HG03025 (cell line): ENCODE results near the gene CTDSPL.

Experiments
- ATAC-seq: cut with Tn5 transposase; IDR thresholded peaks from one replicate; pipeline ENCODE4 v1.9.1; 2021; ENCODE audit warnings: mild to moderate bottlenecking, moderate library complexity; ENCODE audit not compliant: unreplicated experiment, low FRiP score

Gene CTDSPL

GRCh38 chr3:38008191-38008701 is 146.6 kb downstream of the CTDSPL start:
- ATAC-seq: no peak

- ATAC-seq: no peak
These were observed 147.4 kb downstream of the CTDSPL start for GRCh38 chr3:38008971-38009580.

- ATAC-seq: no peak
These were observed 148.3 kb downstream of the CTDSPL start for GRCh38 chr3:38009807-38010591.

- no peak for ATAC-seq
These were observed 149.4 kb downstream of the CTDSPL start for GRCh38 chr3:38011111-38011510.

GRCh38 chr3:38015485-38015884 is 153.8 kb downstream of the CTDSPL start:
- ATAC-seq: no peak

- no peak for ATAC-seq
These were observed 154.3 kb downstream of the CTDSPL start for GRCh38 chr3:38015984-38016383.

GRCh38 chr3:38016410-38016809 is 154.7 kb downstream of the CTDSPL start:
- ATAC-seq: no peak

GRCh38 chr3:38016847-38017444 is 155.3 kb downstream of the CTDSPL start:
- ATAC-seq: no peak

GRCh38 chr3:38017445-38018295 is 156.0 kb downstream of the CTDSPL start:
- ATAC-seq: no peak

- no peak for ATAC-seq
These were observed 156.9 kb downstream of the CTDSPL start for GRCh38 chr3:38018296-38019266.

- ATAC-seq: no peak
These were observed 158.1 kb downstream of the CTDSPL start for GRCh38 chr3:38019658-38020341.

GRCh38 chr3:38020342-38020726 is 158.7 kb downstream of the CTDSPL start:
- ATAC-seq: no peak

GRCh38 chr3:38021196-38021595 is 159.5 kb downstream of the CTDSPL start:
- ATAC-seq: no peak

- ATAC-seq: no peak
These were observed 160.6 kb downstream of the CTDSPL start for GRCh38 chr3:38022301-38022700.

GRCh38 chr3:38022896-38023709 is 161.4 kb downstream of the CTDSPL start:
- ATAC-seq: no peak

GRCh38 chr3:38026856-38027255 is 165.2 kb downstream of the CTDSPL start:
- ATAC-seq: no peak

- no peak for ATAC-seq
These were observed 166.1 kb downstream of the CTDSPL start for GRCh38 chr3:38027466-38028465.
